ENCODE measurements around the gene MISP3. TPM values are rescaled to one million over a fixed set of nuclear protein-coding genes. Genes with fewer than 3 reads are reported as not detected.

Gene MISP3
- total RNA-seq, 1 experiment from 2014 or later, result 0.54 TPM

DNA sequence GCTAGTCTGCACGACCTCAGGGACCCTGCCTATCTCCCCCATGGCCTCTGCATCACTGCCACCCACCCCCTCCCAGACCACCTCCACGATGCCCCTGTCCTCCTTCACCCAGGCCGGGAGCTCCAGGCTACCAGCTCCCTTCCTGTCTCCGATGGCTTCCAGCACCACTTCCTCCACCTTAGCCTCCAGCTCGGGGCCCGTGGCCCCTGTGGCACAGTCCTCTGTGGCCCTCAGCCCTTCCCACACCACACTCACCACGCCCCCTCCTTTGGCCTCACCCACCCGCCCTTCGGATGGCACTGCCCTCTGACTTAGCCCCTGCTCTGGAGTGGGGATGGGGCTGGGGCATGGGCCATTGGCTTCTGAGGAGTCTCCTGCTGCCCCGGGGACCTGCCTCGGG is 17.9 kb upstream of the MISP3 start:
- H3K4me3 Mint-ChIP-seq (ENCODE audit: unreplicated experiment), result no peak overlapping the region

DNA sequence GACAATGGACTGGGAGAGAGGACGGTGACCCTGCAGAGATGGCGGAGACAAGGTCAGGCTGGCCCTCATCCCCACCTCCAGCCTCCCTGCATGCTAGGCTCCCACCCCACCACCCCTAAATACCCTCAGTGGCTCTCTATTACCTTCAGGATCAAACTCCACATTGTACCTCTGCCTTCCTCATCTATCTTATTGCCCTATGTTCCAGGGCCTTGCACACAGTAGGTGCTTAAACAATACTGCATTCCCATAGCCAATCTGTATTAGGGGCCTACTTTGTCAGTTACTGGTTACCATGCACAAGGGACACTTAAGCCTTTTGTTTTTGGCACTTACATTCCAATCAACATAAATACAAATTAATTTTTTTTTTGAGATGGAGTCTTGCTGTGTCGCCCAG is 17.2 kb upstream of the MISP3 start:
- ChIA-PET CTCF (interaction anchor here (1.2 kb wide), 1 partner anchor 23 kb away, joined by 6 read pairs; no protein-coding TSS in a partner anchor), POLR2A (no interaction called here)
- Mint-ChIP-seq H3K27ac (ENCODE audit: low read depth, unreplicated experiment) (no peak overlapping the region), H3K4me1 (ENCODE audit: insufficient read depth, unreplicated experiment) (peaks cover 13% of the 10 kb centered on the region), H3K4me3 (ENCODE audit: unreplicated experiment) (no peak overlapping the region), H3K9me3 (ENCODE audit: unreplicated experiment) (no peaks in the 10 kb centered on the region), H3K36me3 (ENCODE audit: insufficient read depth, unreplicated experiment) (peaks cover 4% of the 10 kb centered on the region), H3K27me3 (ENCODE audit: insufficient read depth, unreplicated experiment) (peaks cover 23% of the 10 kb centered on the region)
- BruUV-seq (replicated peaks), result no TSS peak
- intact Hi-C loops (cut with micrococcal nuclease), result no loop called here
- DNase-seq (ENCODE audit: unreplicated experiment), result no peak
- TF ChIP-seq, protein P1, sequence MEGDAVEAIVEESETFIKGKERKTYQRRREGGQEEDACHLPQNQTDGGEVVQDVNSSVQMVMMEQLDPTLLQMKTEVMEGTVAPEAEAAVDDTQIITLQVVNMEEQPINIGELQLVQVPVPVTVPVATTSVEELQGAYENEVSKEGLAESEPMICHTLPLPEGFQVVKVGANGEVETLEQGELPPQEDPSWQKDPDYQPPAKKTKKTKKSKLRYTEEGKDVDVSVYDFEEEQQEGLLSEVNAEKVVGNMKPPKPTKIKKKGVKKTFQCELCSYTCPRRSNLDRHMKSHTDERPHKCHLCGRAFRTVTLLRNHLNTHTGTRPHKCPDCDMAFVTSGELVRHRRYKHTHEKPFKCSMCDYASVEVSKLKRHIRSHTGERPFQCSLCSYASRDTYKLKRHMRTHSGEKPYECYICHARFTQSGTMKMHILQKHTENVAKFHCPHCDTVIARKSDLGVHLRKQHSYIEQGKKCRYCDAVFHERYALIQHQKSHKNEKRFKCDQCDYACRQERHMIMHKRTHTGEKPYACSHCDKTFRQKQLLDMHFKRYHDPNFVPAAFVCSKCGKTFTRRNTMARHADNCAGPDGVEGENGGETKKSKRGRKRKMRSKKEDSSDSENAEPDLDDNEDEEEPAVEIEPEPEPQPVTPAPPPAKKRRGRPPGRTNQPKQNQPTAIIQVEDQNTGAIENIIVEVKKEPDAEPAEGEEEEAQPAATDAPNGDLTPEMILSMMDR (IDR thresholded peaks at IDR 0.05; ENCODE audit: unreplicated experiment), result no peak

More for the DNA sequence above, 17.9 kb upstream of the MISP3 start:
- peaks cover 13% of the 10 kb centered on the region for H3K4me1 Mint-ChIP-seq (ENCODE audit: insufficient read depth, unreplicated experiment)
- POLR2A ChIA-PET, result no interaction called here
- no TSS peak for BruUV-seq (replicated peaks)
- H3K27ac Mint-ChIP-seq (ENCODE audit: low read depth, unreplicated experiment), result no peak overlapping the region
- intact Hi-C loops (cut with micrococcal nuclease), result no loop called here
- H3K27me3 Mint-ChIP-seq (ENCODE audit: insufficient read depth, unreplicated experiment), result peaks cover 20% of the 10 kb centered on the region
- CTCF ChIA-PET, result interaction anchor here (1.2 kb wide), 1 partner anchor 23 kb away, joined by 6 read pairs; no protein-coding TSS in a partner anchor
- H3K36me3 Mint-ChIP-seq (ENCODE audit: insufficient read depth, unreplicated experiment), result peaks cover 4% of the 10 kb centered on the region
- no peaks in the 10 kb centered on the region for H3K9me3 Mint-ChIP-seq (ENCODE audit: unreplicated experiment)
- no peak for DNase-seq (ENCODE audit: unreplicated experiment)
- TF ChIP-seq, protein P1 (IDR thresholded peaks at IDR 0.05; ENCODE audit: unreplicated experiment), result no peak

DNA sequence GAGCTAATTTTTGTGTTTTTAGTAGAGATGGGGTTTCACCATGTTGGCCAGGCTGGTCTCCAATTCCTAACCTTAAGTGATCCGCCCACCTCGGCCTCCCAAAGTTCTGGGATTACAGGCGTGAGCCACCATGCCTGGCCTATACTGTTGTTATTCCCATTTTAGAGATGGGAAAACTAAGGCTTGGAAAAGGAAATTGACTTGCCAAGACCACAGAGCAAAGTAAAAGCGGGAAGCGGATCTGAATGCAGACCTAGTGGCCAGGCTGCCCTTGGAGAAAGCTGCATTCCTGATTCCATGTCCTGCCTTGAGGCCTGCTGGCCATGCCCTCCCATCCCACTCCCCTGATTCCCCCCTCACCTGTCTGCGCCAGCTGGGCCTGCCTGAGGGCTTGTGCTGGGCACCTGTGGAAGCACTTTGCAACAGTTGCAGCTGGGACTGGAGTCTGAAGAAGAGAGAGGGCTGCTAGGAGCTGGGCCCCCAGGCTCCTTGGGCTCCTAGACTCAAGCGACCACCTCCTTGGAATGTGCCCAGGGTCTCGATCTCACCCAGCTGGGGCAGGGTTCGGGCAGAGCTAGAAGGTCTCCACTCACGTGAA is 16.4 kb upstream of the MISP3 start:
- Mint-ChIP-seq H3K27ac (ENCODE audit: low read depth, unreplicated experiment) (no peak overlapping the region), H3K36me3 (ENCODE audit: insufficient read depth, unreplicated experiment) (peaks cover 4% of the 10 kb centered on the region), H3K27me3 (ENCODE audit: insufficient read depth, unreplicated experiment) (peaks cover 23% of the 10 kb centered on the region), H3K4me3 (ENCODE audit: unreplicated experiment) (no peak overlapping the region), H3K9me3 (ENCODE audit: unreplicated experiment) (no peaks in the 10 kb centered on the region), H3K4me1 (ENCODE audit: insufficient read depth, unreplicated experiment) (peaks cover 13% of the 10 kb centered on the region)
- TF ChIP-seq, protein P1 (IDR thresholded peaks at IDR 0.05; ENCODE audit: unreplicated experiment), result no peak
- intact Hi-C loops (cut with micrococcal nuclease), result no loop called here
- ChIA-PET CTCF (interaction anchor here (0.6 to 1.9 kb wide), 2 partner anchors 17 to 187 kb away, joined by 3 to 9 read pairs; partner anchors contain the start of gene MISP3), POLR2A (no interaction called here)
- BruUV-seq (replicated peaks), result no TSS peak
- no peak for DNase-seq (ENCODE audit: unreplicated experiment)

DNA sequence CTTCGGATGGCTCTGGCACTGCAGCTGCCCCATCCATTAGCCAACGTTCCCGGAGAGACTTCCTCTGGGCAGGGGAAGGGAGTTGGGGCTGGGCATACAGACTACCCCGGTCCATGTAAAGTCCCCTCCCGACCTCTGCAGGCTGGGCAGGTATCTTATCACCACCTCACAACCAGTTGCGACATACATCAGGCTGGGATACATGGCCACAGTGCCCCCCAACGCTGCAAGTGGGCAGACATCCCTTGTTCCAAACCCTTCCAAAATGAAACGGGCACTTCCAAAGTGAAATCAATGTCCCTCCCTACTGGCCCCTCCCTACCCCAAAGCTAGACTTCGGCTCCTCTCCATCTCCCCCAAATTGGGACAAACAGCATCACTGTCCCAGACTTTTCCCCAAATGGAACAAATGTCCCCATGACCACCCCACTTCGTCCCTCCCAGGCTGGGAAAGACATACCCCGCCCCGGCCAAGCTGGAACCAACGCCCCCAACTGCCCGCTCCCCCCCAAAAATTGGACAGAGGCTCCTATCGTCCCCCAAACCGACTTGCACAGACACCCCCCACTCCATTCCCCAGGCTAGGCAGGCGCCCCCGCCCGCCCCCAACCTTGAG is 15.7 kb upstream of the MISP3 start:
- Mint-ChIP-seq H3K36me3 (ENCODE audit: insufficient read depth, unreplicated experiment) (peaks cover 4% of the 10 kb centered on the region), H3K9me3 (ENCODE audit: unreplicated experiment) (no peaks in the 10 kb centered on the region), H3K4me1 (ENCODE audit: insufficient read depth, unreplicated experiment) (peaks cover 13% of the 10 kb centered on the region), H3K4me3 (ENCODE audit: unreplicated experiment) (no peak overlapping the region), H3K27ac (ENCODE audit: low read depth, unreplicated experiment) (no peak overlapping the region), H3K27me3 (ENCODE audit: insufficient read depth, unreplicated experiment) (peaks cover 23% of the 10 kb centered on the region)
- no TSS peak for BruUV-seq (replicated peaks)
- ChIA-PET POLR2A (no interaction called here), CTCF (interaction anchor here (0.6 to 1.9 kb wide), 6 partner anchors 8 to 188 kb away, joined by 3 to 9 read pairs (median 3); partner anchors contain the start of gene MISP3)
- TF ChIP-seq, protein P1 (IDR thresholded peaks at IDR 0.05; ENCODE audit: unreplicated experiment), result no peak
- intact Hi-C loops (cut with micrococcal nuclease), result no loop called here
- DNase-seq (ENCODE audit: unreplicated experiment), result no peak

All from MCF 10A (cell line).